ENCODE data around the gene IRX6.

IRX6 gene

DNA sequence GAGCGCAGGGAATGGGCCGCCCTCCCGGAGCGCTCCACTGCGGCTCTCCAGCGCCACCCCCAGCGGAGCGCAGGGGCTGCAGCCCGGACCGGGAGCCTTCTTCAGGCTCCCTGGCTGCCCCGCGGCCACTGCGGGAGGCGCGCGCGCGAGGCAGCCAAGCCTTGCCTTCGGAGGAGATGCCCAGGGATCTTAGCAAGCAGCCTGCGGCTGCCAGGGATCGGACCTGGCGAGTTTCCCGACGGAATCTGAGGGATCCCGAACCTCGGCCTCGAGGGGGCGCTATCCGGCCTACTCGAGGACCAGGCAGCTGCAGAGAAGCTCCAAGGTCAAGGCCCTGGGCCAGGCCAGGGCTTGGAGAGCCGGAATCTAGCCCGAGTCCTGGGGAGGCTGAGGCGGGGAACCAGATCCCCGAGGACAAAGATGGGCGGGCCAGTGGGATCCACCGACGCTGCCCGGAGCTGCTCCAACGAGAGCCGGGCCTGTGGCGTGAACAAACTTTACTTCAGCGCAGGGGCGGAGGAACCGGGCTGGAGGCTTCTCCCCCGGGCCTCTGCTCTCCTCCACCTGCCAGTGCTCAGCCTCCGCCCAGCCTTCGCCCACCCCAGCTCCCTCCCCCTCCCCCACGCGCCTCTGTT lies at the start of gene IRX6:
Gene IRX6, plus strand, starts transcription at position 567 of the 635 bp plus-strand sequence. CDS start 889 bp downstream, outside the sequence.
- no peak for DNase-seq (ENCODE audit: low read depth)

DNA sequence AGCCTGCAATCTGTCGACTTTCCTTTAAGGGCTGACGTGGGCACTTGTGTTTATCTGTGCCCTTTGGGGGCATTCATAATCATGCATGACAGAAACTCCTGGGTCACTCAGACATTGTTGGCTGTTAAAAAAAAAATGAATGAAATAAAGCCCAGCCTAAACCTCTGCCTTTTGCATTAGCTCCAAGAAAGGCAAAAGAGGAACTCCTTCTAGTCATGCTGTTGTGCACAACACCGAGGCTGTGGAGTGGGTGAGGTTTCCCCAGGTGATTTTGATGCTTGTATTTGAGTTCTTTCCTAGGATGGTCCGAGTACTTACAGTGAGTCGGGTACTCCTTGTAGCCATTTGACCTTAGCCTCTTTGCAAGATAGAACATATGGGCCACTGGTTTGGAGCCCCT lies 49.6 kb upstream of the IRX6 start:
- DNase-seq (ENCODE audit: low read depth) = no peak

DNA sequence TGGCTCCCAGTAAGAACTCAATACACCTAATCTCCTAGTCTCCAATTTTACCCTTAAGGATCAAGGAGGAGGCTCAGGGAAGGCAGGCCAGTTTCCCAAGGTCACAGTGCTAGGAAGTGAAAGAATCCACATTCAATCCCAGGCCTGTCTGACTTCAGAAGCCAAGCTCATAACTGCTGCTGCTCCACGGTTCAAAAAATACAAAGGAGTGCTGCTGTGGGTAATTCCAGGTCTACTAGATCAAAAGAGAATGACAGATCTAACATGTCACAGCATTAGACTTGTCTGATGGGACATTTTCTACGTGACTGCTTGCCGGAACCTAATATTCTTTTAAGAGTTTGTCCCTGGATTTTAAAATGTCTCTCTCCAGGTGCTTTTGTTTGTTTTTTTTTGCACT lies 48.8 kb upstream of the IRX6 start:
- DNase-seq (ENCODE audit: low read depth) = no peak

DNA sequence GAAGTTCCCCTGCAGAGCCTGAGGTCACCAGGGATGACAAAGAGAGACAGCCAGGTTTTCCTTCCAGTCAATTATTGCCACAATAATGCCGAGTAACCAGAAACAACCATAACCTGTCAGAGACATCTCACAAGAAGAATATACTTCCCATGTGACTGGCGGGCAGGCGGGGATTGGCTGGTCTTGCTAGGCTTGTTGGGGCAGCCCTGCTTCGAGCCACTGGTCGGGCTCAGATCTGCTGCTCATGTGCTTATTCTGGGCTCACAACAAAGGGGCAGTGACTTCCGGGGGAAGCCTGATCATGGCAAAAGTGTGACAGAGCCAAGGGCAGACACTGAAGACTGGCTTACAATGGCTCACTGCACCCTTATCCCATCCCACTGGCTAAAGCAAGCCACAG lies 48.1 kb upstream of the IRX6 start:
- no peak for DNase-seq (ENCODE audit: low read depth)

GRCh38 chr16:55277536-55277935 lies 46.5 kb upstream of the IRX6 start:
- no peak for DNase-seq (ENCODE audit: low read depth)

DNA sequence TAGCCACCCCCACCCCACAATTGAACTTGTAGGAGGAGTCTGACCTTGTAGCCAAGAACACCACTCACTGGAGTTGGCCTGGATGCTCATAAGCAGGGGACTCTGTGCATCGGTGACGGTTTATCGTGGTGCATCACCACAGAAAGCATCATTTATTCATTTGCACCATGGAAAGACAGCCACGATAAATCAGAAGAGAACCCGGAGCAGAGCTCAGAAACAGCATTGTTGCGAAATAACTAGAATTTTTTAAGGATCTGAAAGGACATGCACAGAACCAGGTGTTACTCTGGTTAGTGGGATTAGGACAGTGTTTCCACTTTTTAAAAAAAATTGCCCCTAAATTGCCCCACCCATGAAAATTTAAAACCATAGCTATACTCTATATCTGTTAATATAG lies 44.4 kb upstream of the IRX6 start:
- DNase-seq (ENCODE audit: low read depth) = no peak

GRCh38 chr16:55280587-55280986 lies 43.4 kb upstream of the IRX6 start:
- DNase-seq (ENCODE audit: low read depth) = no peak

- no peak for DNase-seq (ENCODE audit: low read depth)
Measured at GRCh38 chr16:55282441-55282840, 41.6 kb upstream of the IRX6 start.

DNA sequence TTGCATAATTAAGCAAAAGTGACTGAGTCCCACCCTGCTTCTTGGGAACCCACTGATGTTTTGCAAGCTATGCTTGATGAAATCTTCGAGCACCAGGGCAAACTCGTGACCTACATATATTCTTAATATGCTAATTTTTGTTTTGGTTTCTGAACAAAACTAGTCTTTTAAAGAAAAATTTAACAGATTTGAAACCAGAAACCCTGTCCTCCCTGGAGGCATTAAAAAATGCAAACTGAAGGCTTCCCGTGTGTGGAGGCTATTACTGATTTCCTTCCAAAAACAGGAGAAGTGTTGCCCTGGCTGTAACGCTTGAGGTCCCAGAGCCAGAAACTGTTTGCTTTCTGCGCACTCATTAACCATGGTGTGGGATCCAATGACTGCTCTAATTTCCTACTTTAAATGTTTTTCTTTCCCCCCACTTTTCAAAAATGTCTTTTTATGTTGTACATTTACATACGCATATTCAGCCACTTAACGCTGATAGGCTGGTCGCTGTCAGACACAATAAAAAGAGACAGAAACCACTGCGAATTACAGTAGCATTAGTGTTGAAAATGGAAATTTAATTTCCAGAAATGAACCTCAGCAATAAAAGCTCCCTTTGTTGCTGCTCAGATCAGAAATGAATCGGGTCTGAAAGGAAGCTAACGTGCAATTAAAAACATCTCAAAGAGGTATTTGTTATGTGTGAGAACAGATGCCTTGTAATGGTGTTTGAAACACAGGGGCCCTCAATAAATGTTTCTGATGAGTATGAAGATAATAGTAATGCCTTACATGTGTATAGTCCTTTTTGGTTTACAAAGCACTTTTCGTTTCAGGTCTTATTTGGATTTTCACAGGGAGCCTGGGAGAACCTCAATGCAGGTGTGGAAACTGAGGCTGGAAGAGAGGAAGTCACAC lies 39.9 kb upstream of the IRX6 start:
- DNase-seq (ENCODE audit: low read depth) = no peak

DNA sequence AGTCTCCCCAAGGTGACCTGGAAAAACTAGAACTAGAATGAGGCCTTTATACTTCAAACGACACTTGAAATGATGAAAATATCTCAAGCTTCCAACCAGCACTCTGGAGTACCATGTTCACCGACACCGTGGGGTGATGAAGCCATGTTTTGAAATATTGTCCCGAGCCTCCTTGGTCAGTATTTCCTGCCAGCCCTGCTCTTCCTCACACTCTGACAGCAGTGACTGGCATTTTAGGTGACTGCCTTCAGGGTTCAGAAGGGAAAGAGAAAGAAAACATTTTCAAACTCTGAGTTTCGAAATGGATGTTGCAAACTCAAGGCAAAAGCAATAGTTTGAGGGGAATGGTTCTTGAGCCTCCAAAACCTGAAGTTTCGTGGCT lies 39.3 kb upstream of the IRX6 start:
- no peak for DNase-seq (ENCODE audit: low read depth)

DNA sequence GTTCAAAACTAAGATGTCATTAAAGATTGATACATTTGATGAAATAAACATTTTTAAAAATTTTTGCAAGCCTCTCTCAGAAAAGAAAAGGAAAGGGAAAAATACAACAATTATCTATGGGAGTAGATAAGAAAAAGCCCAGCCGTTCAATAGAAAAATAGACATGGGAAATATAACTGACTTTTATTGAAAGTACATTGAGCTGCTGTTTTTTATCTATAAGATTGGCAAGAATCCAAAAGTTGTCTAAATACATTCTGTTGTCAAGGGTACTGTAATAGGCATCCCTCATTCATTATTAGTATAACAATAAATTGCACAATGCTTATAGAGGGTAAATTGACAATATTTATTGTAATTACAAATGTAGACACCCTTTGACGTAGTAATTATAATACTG lies 38.4 kb upstream of the IRX6 start:
- DNase-seq (ENCODE audit: low read depth) = no peak

- DNase-seq (ENCODE audit: low read depth) = no peak
Measured at GRCh38 chr16:55289353-55289752, 34.6 kb upstream of the IRX6 start.

- no peak for DNase-seq (ENCODE audit: low read depth)
Measured at GRCh38 chr16:55291847-55292246, 32.2 kb upstream of the IRX6 start.

- DNase-seq (ENCODE audit: low read depth) = no peak
Measured at GRCh38 chr16:55292491-55292890, 31.5 kb upstream of the IRX6 start.

DNA sequence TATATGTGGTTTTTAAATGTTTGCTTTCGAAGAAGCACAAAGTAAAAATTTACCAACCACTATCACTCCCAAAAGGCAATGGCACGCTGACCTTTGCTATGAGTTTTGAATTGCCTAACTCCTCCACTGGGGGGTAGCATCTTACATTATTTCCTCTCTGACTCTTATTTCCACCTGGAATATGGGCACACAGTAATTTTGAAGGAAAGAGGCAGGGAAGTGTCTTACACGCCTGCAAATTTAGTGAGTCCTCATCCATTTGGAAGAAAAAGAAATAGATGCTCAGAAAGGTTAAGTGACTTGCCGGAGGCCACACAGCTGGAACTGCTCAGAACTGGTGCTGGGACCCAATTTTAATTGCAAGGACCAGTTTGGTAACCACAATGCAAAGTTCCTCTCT lies 29.9 kb upstream of the IRX6 start:
- no peak for DNase-seq (ENCODE audit: low read depth)

DNA sequence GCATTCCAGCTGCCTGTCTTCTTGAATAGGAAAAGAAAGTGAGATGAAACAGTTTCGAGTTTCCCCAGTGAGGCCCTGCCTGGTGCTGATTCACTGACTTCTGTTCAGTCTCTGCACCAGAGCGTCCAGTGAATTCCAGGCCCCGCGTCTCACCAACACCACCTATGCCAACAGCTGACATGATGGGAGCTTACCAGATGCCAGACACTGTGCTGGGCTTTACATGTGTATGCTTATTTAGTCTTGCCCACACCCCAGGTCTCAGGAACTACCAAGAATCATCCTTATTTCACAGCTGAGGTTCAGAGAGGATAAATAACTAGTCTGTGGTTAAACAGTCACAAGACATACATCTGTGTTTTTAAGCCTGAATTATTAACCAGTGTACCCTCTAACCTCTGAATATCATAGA lies 29.1 kb upstream of the IRX6 start:
- DNase-seq (ENCODE audit: low read depth) = peak; percentile 3

- no peak for DNase-seq (ENCODE audit: low read depth)
Measured at GRCh38 chr16:55297062-55297909, 26.7 kb upstream of the IRX6 start.

GRCh38 chr16:55297910-55298479 lies 26.0 kb upstream of the IRX6 start:
- DNase-seq (ENCODE audit: low read depth) = peak; percentile 17

- no peak for DNase-seq (ENCODE audit: low read depth)
Measured at GRCh38 chr16:55301385-55302008, 22.5 kb upstream of the IRX6 start.

DNA sequence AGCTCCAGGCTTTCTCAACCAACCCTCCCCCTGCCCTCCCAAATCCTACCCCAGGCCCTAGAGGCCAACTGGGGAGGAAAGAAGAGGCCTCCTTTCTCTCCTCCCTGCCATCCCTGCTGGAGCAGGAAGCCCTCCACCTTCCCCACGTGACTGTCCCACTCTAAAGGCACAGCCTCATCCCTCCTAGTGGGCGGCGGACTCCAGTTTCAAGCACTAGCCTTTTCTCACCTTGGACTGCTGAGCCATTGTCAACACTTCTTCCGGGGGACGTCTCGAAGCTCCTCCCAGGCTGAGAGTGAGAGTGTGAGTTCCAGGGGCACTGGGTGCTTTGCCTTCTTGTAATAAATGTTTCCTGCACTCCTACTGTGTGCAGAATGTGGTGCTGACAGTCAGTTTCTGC lies 21.4 kb upstream of the IRX6 start:
- DNase-seq (ENCODE audit: low read depth) = no peak

- DNase-seq (ENCODE audit: low read depth) = no peak
Measured at GRCh38 chr16:55308973-55309372, 15.0 kb upstream of the IRX6 start.

DNA sequence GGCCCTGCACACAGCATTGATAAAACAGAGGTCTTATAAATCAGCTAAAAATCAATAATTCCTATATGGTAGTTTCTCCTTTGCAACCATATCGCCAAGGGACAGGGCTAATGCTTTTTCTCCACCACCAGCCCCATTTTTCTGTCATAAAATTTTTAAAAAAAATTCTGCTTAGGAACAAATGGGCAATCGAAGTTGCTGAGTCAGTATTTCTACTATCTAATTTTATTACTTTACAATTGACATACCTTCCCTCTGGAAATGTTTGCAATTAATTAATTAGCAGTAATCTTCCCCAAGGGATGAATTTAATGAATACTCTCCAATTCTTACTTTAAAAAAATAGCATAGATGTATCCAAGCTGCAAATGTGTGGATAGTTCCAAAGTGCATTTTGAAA lies 1.7 kb upstream of the IRX6 start:
- DNase-seq (ENCODE audit: low read depth) = no peak
